Endothelial cell of umbilical vein (primary cell): Measurements from ENCODE around the gene DNAI1. TPM values are rescaled to one million over a fixed set of nuclear protein-coding genes. Genes with fewer than 3 reads are reported as not detected.

Source experiments
- BruUV-seq: library from RNA; stranded (reverse); fragments of 400-500 nt; replicated peaks from 2 replicates; lab custom pipeline; 2021; lab: Mats Ljungman, UMichigan
- CTCF ChIA-PET: fragments of 300-600, 350-600 bp; sonication (Branson Sonifier 250); formaldehyde crosslinking; loops from one replicate; lab custom pipeline; 2021; ENCODE audit warnings: antibody characterized with exemption, inconsistent platforms; lab: Charles Lee
- POLR2A ChIA-PET: fragments of 300-600, 350-600 bp; sonication (Branson Sonifier 250); formaldehyde crosslinking; loops from one replicate; lab custom pipeline; 2021; ENCODE audit warnings: antibody characterized with exemption, inconsistent platforms; lab: Charles Lee
- DNase-seq: peaks from one replicate; pipeline ENCODE4 v3.0.0-alpha.2; 2011; ENCODE audit warnings: low read depth, low spot score
- FAIRE-seq: peaks from 2 replicates; lab custom pipeline; 2011; peaks lifted over from hg19 to GRCh38; lab: Jason Lieb, UNC
- H2AFZ ChIP-seq: 2 replicates; pipeline ENCODE4 v1.6.0; 2012; ENCODE audit warnings: low read depth, low read length, control low read depth, inconsistent platforms
- H3K27ac ChIP-seq: 2 replicates; pipeline ENCODE4 v1.5.1; 2011; ENCODE audit warnings: low read depth, mild to moderate bottlenecking, control low read depth, low read length, moderate library complexity; ENCODE audit not compliant: insufficient read depth
- H3K27me3 ChIP-seq, 2 experiments: 2 replicates each; pipeline versions ENCODE4 v1.6.0 to v1.6.1; 2011; ENCODE audit warnings: low read length in 2 of 2, mixed read lengths in 1 of 2; ENCODE audit not compliant: control insufficient read depth in 2 of 2, insufficient read depth in 2 of 2
- H3K36me3 ChIP-seq, 2 experiments: 2 replicates in 1 of 2; 3 replicates in 1 of 2; pipeline ENCODE4 v1.5.1; 2011; ENCODE audit warnings: low read length in 2 of 2, mild to moderate bottlenecking in 1 of 2, moderate library complexity in 1 of 2; ENCODE audit not compliant: control insufficient read depth in 2 of 2, insufficient read depth in 2 of 2; ENCODE audit errors: extremely low read depth in 1 of 2
- H3K4me1 ChIP-seq: 3 replicates; pipeline ENCODE4 v1.5.1; 2011; ENCODE audit warnings: mild to moderate bottlenecking, low read length; ENCODE audit not compliant: control insufficient read depth, insufficient read depth; ENCODE audit errors: extremely low read depth
- H3K4me2 ChIP-seq: 2 replicates; pipeline ENCODE4 v1.6.1; 2011; ENCODE audit warnings: low read length, control low read depth, mixed read lengths; ENCODE audit not compliant: insufficient read depth
- H3K4me3 ChIP-seq, 3 experiments: fragments of 200-600 bp in 1 of 3; sonication (generic), shearing (Covaris generic) in 1 of 3; replicated peaks in 1 of 3; 2 replicates each; pipeline ENCODE4 v1.5.1; 2011 to 2016; ENCODE audit warnings: control low read depth in 3 of 3, low read length in 3 of 3, mild to moderate bottlenecking in 2 of 3, inconsistent platforms in 1 of 3, low read depth in 1 of 3, moderate library complexity in 1 of 3; ENCODE audit not compliant: insufficient read depth in 1 of 3
- H3K79me2 ChIP-seq: 2 replicates; pipeline ENCODE4 v1.6.0; 2012; ENCODE audit warnings: low read length, inconsistent platforms; ENCODE audit not compliant: control insufficient read depth, insufficient read depth
- H3K9ac ChIP-seq: replicated peaks from 2 replicates; pipeline ENCODE3; 2011; ENCODE audit warnings: low read length, control low read depth; ENCODE audit not compliant: insufficient read depth; ENCODE audit errors: extremely low read depth
- H3K9me1 ChIP-seq: replicated peaks from 3 replicates; pipeline ENCODE4 v1.6.0; 2011; ENCODE audit warnings: mild to moderate bottlenecking, low read length; ENCODE audit not compliant: control insufficient read depth, insufficient read depth; ENCODE audit errors: extremely low read depth
- H3K9me3 ChIP-seq: replicated peaks from 2 replicates; pipeline ENCODE4 v1.5.1; 2012; ENCODE audit warnings: low read length, inconsistent platforms; ENCODE audit not compliant: control insufficient read depth, insufficient read depth
- H4K20me1 ChIP-seq: replicated peaks from 2 replicates; pipeline ENCODE3; 2011; ENCODE audit warnings: mild to moderate bottlenecking, low read length; ENCODE audit not compliant: control insufficient read depth, insufficient read depth; ENCODE audit errors: extremely low read depth
- EZH2 ChIP-seq: IDR thresholded peaks from 2 replicates; pipeline ENCODE4 v1.6.1; 2012; ENCODE audit warnings: borderline replicate concordance, low read depth, mild to moderate bottlenecking, moderate library complexity, low read length, inconsistent platforms; ENCODE audit not compliant: severe bottlenecking
- FOS ChIP-seq: IDR thresholded peaks from 2 replicates; pipeline ENCODE4 v1.6.1; 2011; ENCODE audit warnings: mild to moderate bottlenecking, low read length, moderate library complexity, borderline replicate concordance; ENCODE audit not compliant: insufficient read depth
- GATA2 ChIP-seq: IDR thresholded peaks from 2 replicates; pipeline ENCODE4 v1.7.0; 2011; ENCODE audit warnings: low read depth, mild to moderate bottlenecking, moderate library complexity, mixed read lengths, low read length; ENCODE audit not compliant: insufficient read length, insufficient read depth
- JUN ChIP-seq: IDR thresholded peaks from 2 replicates; pipeline ENCODE4 v1.6.1; 2011; ENCODE audit warnings: borderline replicate concordance, low read depth; ENCODE audit not compliant: insufficient read length, insufficient read depth
- MYC ChIP-seq: IDR thresholded peaks from one replicate; pipeline ENCODE4 v1.6.1; 2011; ENCODE audit warnings: mild to moderate bottlenecking, low read depth, low read length
- POLR2A ChIP-seq: IDR thresholded peaks from 2 replicates; pipeline ENCODE4 v1.6.1; 2012; ENCODE audit warnings: low read depth, mild to moderate bottlenecking, control low read depth, low read length
- POLR2AphosphoS5 ChIP-seq: IDR thresholded peaks from 2 replicates; pipeline ENCODE4 v1.6.1; 2012; ENCODE audit warnings: low read depth, mild to moderate bottlenecking, control low read depth, low read length, moderate library complexity; ENCODE audit not compliant: insufficient read depth
- dilution Hi-C: fragments of 300-500 bp; cut with MboI; formaldehyde crosslinking; loops from one replicate; pipeline ENCODE4 v1.15.0; 2019; ENCODE audit warnings: low sequenced_read_pairs; ENCODE audit not compliant: extremely low pct_ligation_motif_present
- intact Hi-C: fragments of 100-400 bp; cut with micrococcal nuclease; formaldehyde crosslinking; loops from one replicate; pipeline ENCODE4 v1.10.0; 2022
- polyA plus RNA-seq, 4 experiments: library from polyadenylated mRNA; depleted of rRNA in 3 of 4; stranded (reverse) in 3 of 4; unstranded in 1 of 4; fragments of >200 nt; gene quantifications; 2 replicates each; pipeline versions ENCODE4 v1.2.1 to v1.2.3, GENCODE V29; 2011 to 2012; ENCODE audit warnings: missing spikeins in 1 of 4
- total RNA-seq: library from RNA; stranded (reverse); gene quantifications from 2 replicates; pipeline ENCODE4 v1.2.3, GENCODE V29; 2021
- TF ChIP-seq, protein P1 (sequence below): IDR thresholded peaks from 2 replicates; pipeline ENCODE4 v1.6.1; 2011; ENCODE audit not compliant: insufficient read depth, insufficient read length
- TF ChIP-seq, protein P2 (sequence below), 2 donors: IDR thresholded peaks; 1 replicate in 1 of 2; 2 replicates in 1 of 2; pipeline ENCODE4 v1.5.1; 2011; ENCODE audit warnings: low read length in 2 of 2, mild to moderate bottlenecking in 2 of 2, moderate library complexity in 2 of 2, control low read depth in 1 of 2, inconsistent platforms in 1 of 2, low read depth in 1 of 2; ENCODE audit not compliant: insufficient read depth in 1 of 2; ENCODE audit errors: extremely low read depth in 1 of 2

DNAI1 gene
- total and polyA plus RNA-seq, 2 donors (not counting 3 experiments of a cell fraction or from before 2014, with no cell fraction given), result not detected

- no TSS peak for BruUV-seq
- H2AFZ ChIP-seq, result no peak overlapping the region
- TF ChIP-seq JUN (no peak), EZH2 (no peak), POLR2A (no peak), FOS (no peak), MYC (no peak), POLR2AphosphoS5 (no peak), GATA2 (no peak)
- TF ChIP-seq, protein P1, sequence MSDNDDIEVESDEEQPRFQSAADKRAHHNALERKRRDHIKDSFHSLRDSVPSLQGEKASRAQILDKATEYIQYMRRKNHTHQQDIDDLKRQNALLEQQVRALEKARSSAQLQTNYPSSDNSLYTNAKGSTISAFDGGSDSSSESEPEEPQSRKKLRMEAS, result no peak
- TF ChIP-seq, protein P2, sequence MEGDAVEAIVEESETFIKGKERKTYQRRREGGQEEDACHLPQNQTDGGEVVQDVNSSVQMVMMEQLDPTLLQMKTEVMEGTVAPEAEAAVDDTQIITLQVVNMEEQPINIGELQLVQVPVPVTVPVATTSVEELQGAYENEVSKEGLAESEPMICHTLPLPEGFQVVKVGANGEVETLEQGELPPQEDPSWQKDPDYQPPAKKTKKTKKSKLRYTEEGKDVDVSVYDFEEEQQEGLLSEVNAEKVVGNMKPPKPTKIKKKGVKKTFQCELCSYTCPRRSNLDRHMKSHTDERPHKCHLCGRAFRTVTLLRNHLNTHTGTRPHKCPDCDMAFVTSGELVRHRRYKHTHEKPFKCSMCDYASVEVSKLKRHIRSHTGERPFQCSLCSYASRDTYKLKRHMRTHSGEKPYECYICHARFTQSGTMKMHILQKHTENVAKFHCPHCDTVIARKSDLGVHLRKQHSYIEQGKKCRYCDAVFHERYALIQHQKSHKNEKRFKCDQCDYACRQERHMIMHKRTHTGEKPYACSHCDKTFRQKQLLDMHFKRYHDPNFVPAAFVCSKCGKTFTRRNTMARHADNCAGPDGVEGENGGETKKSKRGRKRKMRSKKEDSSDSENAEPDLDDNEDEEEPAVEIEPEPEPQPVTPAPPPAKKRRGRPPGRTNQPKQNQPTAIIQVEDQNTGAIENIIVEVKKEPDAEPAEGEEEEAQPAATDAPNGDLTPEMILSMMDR (IDR thresholded peaks at IDR 0.05; ENCODE audit: extremely low read depth in 1 of 2, insufficient read depth in 1 of 2, low read depth in 1 of 2, low read length in 2 of 2), result no peak
- H3K36me3 ChIP-seq, result no peaks in the 10 kb centered on the region
- no peak overlapping the region for H3K9ac ChIP-seq
- DNase-seq, result no peak
- H3K79me2 ChIP-seq, result no peaks in the 10 kb centered on the region
- H3K4me2 ChIP-seq, result no peak overlapping the region
- H3K9me3 ChIP-seq, result no peaks in the 10 kb centered on the region
- no peak overlapping the region for H3K27ac ChIP-seq
- no peak overlapping the region for H3K4me3 ChIP-seq
- H3K9me1 ChIP-seq, result no peaks in the 10 kb centered on the region
- dilution Hi-C loops, result no loop called here
- no peaks in the 10 kb centered on the region for H4K20me1 ChIP-seq
- FAIRE-seq, result no peak
- ChIA-PET CTCF (interaction anchor here (1.0 to 2.9 kb wide), 9 partner anchors 13 to 159 kb away, joined by 3 to 26 read pairs (median 4); no protein-coding TSS in a partner anchor), POLR2A (no interaction called here)
- peaks cover 17 to 33% of the 10 kb centered on the region in 2 experiments for H3K27me3 ChIP-seq
- intact Hi-C loops, result no loop called here
- no peaks in the 10 kb centered on the region for H3K4me1 ChIP-seq
Measured at GRCh38 chr9:34563262-34563661, 104.7 kb downstream of the DNAI1 start.
